IMR-90 (cell line): ENCODE results near the gene NTM. TPM values are rescaled to one million over a fixed set of nuclear protein-coding genes. Genes with fewer than 3 reads are reported as not detected.

Experiments used
- ATAC-seq: fragments of 200-7000 bp; cut with Tn5 transposase; 2 replicates; pipeline ENCODE4 v1.9.1; 2020; ENCODE audit warnings: low read depth, mild to moderate bottlenecking, moderate library complexity
- BruUV-seq: library from RNA; stranded (reverse); fragments of 400-500 nt; replicated peaks from 2 replicates; lab custom pipeline; 2021; lab: Mats Ljungman, UMichigan
- CTCF ChIA-PET: fragments of 300-600 bp; formaldehyde crosslinking; extraction: SDS; loops from one replicate; lab custom pipeline; 2021; ENCODE audit warnings: antibody characterized with exemption; lab: Yijun Ruan, JAX
- POLR2A ChIA-PET: fragments of 300-600 bp; sonication (Branson Sonifier 250); formaldehyde crosslinking; loops from one replicate; lab custom pipeline; 2022; ENCODE audit warnings: antibody characterized with exemption; ENCODE audit not compliant: unreplicated experiment; lab: Charles Lee
- DNase-seq: peaks from one replicate; pipeline ENCODE4 v3.0.0; 2013
- H2AFZ ChIP-seq: replicated peaks from 2 replicates; pipeline ENCODE3; 2013; ENCODE audit warnings: low read length, mild to moderate bottlenecking; ENCODE audit not compliant: poor library complexity
- H2AK5ac ChIP-seq: 2 replicates; pipeline ENCODE4 v1.6.1; 2013; ENCODE audit warnings: low read depth, low read length, inconsistent platforms
- H2AK9ac ChIP-seq: replicated peaks from 2 replicates; pipeline ENCODE3; 2013; ENCODE audit warnings: mild to moderate bottlenecking, low read depth, low read length, moderate library complexity; ENCODE audit not compliant: poor library complexity
- H2BK120ac ChIP-seq: 2 replicates; pipeline ENCODE4 v1.6.1; 2013; ENCODE audit warnings: low read depth, low read length, inconsistent platforms
- H2BK15ac ChIP-seq: 3 replicates; pipeline ENCODE4 v1.6.1; 2013; ENCODE audit warnings: low read depth, low read length, inconsistent platforms
- H2BK20ac ChIP-seq: 2 replicates; pipeline ENCODE4 v1.6.1; 2013; ENCODE audit warnings: low read depth, mild to moderate bottlenecking, inconsistent platforms, low read length, moderate library complexity
- H2BK5ac ChIP-seq: 2 replicates; pipeline ENCODE4 v1.6.1; 2013; ENCODE audit warnings: mild to moderate bottlenecking, low read depth, low read length, inconsistent platforms; ENCODE audit not compliant: poor library complexity, severe bottlenecking
- H3K14ac ChIP-seq: replicated peaks from 2 replicates; pipeline ENCODE4 v1.6.1; 2013; ENCODE audit warnings: low read depth, low read length, inconsistent platforms
- H3K18ac ChIP-seq: 2 replicates; pipeline ENCODE4 v1.6.1; 2013; ENCODE audit warnings: low read depth, low read length, control low read depth
- H3K23ac ChIP-seq: 2 replicates; pipeline ENCODE4 v1.6.1; 2013; ENCODE audit warnings: low read depth, low read length, inconsistent platforms
- H3K27ac ChIP-seq: 2 replicates; pipeline ENCODE4 v1.5.1; 2013; ENCODE audit warnings: mild to moderate bottlenecking, control low read depth, low read length; ENCODE audit not compliant: insufficient read depth
- H3K27me3 ChIP-seq: 2 replicates; pipeline ENCODE4 v1.6.1; 2013; ENCODE audit warnings: low read length; ENCODE audit not compliant: control insufficient read depth, insufficient read depth
- H3K36me3 ChIP-seq: 2 replicates; pipeline ENCODE4 v1.6.1; 2013; ENCODE audit warnings: low read length, mixed read lengths; ENCODE audit not compliant: control insufficient read depth, insufficient read depth
- H3K4ac ChIP-seq: 2 replicates; pipeline ENCODE4 v1.6.1; 2013; ENCODE audit warnings: low read depth, low read length, inconsistent platforms
- H3K4me1 ChIP-seq: 2 replicates; pipeline ENCODE4 v1.6.1; 2013; ENCODE audit warnings: low read length, mixed read lengths; ENCODE audit not compliant: control insufficient read depth, insufficient read depth
- H3K4me2 ChIP-seq: 2 replicates; pipeline ENCODE4 v1.6.1; 2013; ENCODE audit warnings: low read depth, mild to moderate bottlenecking, control low read depth, low read length, moderate library complexity
- H3K4me3 ChIP-seq: 2 replicates; pipeline ENCODE4 v1.5.1; 2013; ENCODE audit warnings: low read depth, mild to moderate bottlenecking, control low read depth, low read length, moderate library complexity; ENCODE audit not compliant: insufficient read depth
- H3K56ac ChIP-seq: 2 replicates; pipeline ENCODE4 v1.6.1; 2013; ENCODE audit warnings: low read length, inconsistent platforms; ENCODE audit not compliant: insufficient read depth; ENCODE audit errors: extremely low read depth
- H3K79me1 ChIP-seq, 2 experiments: 2 replicates each; pipeline ENCODE4 v1.6.1; 2013; ENCODE audit warnings: low read length in 2 of 2, inconsistent platforms in 1 of 2, low read depth in 1 of 2
- H3K9ac ChIP-seq: 2 replicates; pipeline ENCODE4 v1.6.1; 2013; ENCODE audit warnings: low read depth, low read length, control low read depth
- H3K9me1 ChIP-seq: 2 replicates; pipeline ENCODE4 v1.6.1; 2013; ENCODE audit warnings: low read length, inconsistent platforms; ENCODE audit not compliant: insufficient read depth
- H3K9me3 ChIP-seq: 2 replicates; pipeline ENCODE4 v1.6.1; 2013; ENCODE audit warnings: low read length; ENCODE audit not compliant: control insufficient read depth, insufficient read depth
- H4K20me1 ChIP-seq: 2 replicates; pipeline ENCODE4 v1.6.1; 2013; ENCODE audit warnings: low read length, inconsistent platforms; ENCODE audit not compliant: insufficient read depth
- H4K5ac ChIP-seq: 2 replicates; pipeline ENCODE4 v1.6.1; 2013; ENCODE audit warnings: mild to moderate bottlenecking, low read depth, low read length, control low read depth
- H4K8ac ChIP-seq, 2 experiments: 2 replicates each; pipeline ENCODE4 v1.6.1; 2013; ENCODE audit warnings: low read depth in 2 of 2, low read length in 2 of 2, control low read depth in 1 of 2, inconsistent platforms in 1 of 2
- H4K91ac ChIP-seq: 2 replicates; pipeline ENCODE4 v1.6.1; 2013; ENCODE audit warnings: low read depth, low read length, inconsistent platforms; ENCODE audit not compliant: insufficient read depth
- BHLHE40 ChIP-seq: fragments of 150-350 bp; IDR thresholded peaks from 2 replicates; pipeline ENCODE4 v1.6.1; 2016; ENCODE audit warnings: mild to moderate bottlenecking, low read depth, low read length
- CHD1 ChIP-seq: IDR thresholded peaks from 2 replicates; pipeline ENCODE4 v1.6.1; 2012; ENCODE audit warnings: low read depth, low read length, improper control_type of control experiment
- MAFK ChIP-seq: IDR thresholded peaks from 2 replicates; pipeline ENCODE4 v1.6.1; 2012; ENCODE audit warnings: low read depth, low read length, improper control_type of control experiment
- MAZ ChIP-seq: IDR thresholded peaks from 2 replicates; pipeline ENCODE4 v1.6.1; 2012; ENCODE audit warnings: low read depth, mild to moderate bottlenecking, low read length, improper control_type of control experiment, moderate library complexity, borderline replicate concordance
- MXI1 ChIP-seq: IDR thresholded peaks from 2 replicates; pipeline ENCODE4 v1.6.1; 2012; ENCODE audit warnings: low read depth, mild to moderate bottlenecking, low read length, moderate library complexity, borderline replicate concordance
- NFE2L2 ChIP-seq: fragments of 150-350 bp; IDR thresholded peaks from 2 replicates; pipeline ENCODE4 v1.6.1; 2016; ENCODE audit warnings: low read depth, mild to moderate bottlenecking, low read length
- RAD21 ChIP-seq: IDR thresholded peaks from 2 replicates; pipeline ENCODE4 v1.6.1; 2012; ENCODE audit warnings: low read length, improper control_type of control experiment
- RCOR1 ChIP-seq: IDR thresholded peaks from 2 replicates; pipeline ENCODE4 v1.6.1; 2012; ENCODE audit warnings: mild to moderate bottlenecking, low read length, improper control_type of control experiment; ENCODE audit not compliant: insufficient replicate concordance
- RFX5 ChIP-seq: IDR thresholded peaks from 2 replicates; pipeline ENCODE4 v1.8.0; 2012; ENCODE audit warnings: low read depth, mild to moderate bottlenecking, low read length, moderate library complexity
- WGBS, 2 experiments: methylation state at CpG; one replicate each; pipeline versions ENCODE4 v1.1.5 to v1.1.7; 2013; ENCODE audit warnings: missing lambda C conversion rate in 2 of 2; ENCODE audit not compliant: insufficient read length in 1 of 2; ENCODE audit errors: extremely low coverage in 2 of 2; 5-methylcytosine and 5-hydroxymethylcytosine counted together
- dilution Hi-C: fragments of 300-500 bp; cut with HindIII; formaldehyde crosslinking; loops from one replicate; pipeline ENCODE4 v1.14.3; 2018; ENCODE audit warnings: low sequenced_read_pairs; ENCODE audit not compliant: unreplicated experiment
- in situ Hi-C: fragments of 300-500 bp; cut with MboI; formaldehyde crosslinking; loops from 3 replicates; pipeline ENCODE4 v1.14.3; 2019; ENCODE audit warnings: low sequenced_read_pairs, inconsistent platforms, mixed read lengths
- intact Hi-C: fragments of 100-400 bp; cut with micrococcal nuclease; formaldehyde crosslinking; loops from 2 replicates; pipeline ENCODE4 v1.10.0; 2022
- polyA plus RNA-seq, 3 experiments: library from polyadenylated mRNA; depleted of rRNA; stranded (reverse); fragments of >200 nt; gene quantifications; 2 replicates each; pipeline ENCODE4 v1.2.3, GENCODE V29; 2012; ENCODE audit warnings: low replicate concordance in 1 of 3
- total RNA-seq: library from RNA; depleted of rRNA; stranded (reverse); fragments of >200 nt; gene quantifications from 2 replicates; pipeline ENCODE4 v1.2.3, GENCODE V29; 2012
- TF ChIP-seq, protein P1 (sequence below): fragments of 150-350 bp; IDR thresholded peaks from 2 replicates; pipeline ENCODE4 v1.6.1; 2017; ENCODE audit warnings: mild to moderate bottlenecking, antibody characterized with exemption, low read length, low read depth
- TF ChIP-seq, protein P2 (sequence below): conservative IDR thresholded peaks from 2 replicates; pipeline ENCODE4 v1.5.1; 2012; ENCODE audit warnings: mild to moderate bottlenecking, low read depth, low read length, improper control_type of control experiment

Gene NTM
- total and polyA plus RNA-seq, 2 of the 4 experiments (the other 2 are of a cell fraction), result 19.5 to 25.5 TPM

DNA sequence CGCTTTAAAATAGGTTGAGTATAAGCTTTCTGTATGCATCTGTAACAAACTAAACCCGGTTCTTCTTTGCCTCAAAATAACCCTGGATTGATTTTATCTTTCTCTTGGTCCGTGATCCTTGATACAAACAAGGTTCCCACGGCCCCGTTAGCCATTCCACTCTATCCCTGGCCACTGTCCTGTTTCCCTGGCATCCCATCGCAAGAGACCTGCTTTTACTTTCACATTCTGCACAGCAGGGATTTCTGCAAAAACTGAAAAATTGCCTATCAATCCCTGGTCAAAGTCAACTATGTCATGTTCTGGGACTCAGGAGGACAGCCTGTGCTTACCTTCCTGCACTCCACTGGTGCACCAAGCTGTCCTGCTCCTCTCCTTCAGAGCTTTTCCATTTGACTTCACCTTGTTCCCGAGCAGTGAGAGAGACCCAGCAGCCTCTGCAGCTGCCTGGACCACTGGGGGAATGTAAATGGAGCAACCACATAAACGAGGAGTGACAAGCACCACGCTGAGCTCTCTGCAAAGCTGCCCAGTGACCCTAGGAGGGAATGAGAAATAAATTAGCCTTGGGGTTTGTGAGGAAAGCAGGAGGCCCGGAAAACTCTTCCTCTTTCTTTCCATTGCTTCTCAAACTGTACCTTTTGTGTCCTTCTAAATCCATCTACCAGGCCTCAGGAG, 175.9 kb downstream of the NTM start:
- 29% methylated on average over 5 of the region's 10 CpGs; no CpG with 5 or more reads in 1 of the 2 experiments for WGBS, 2 experiments
- dilution Hi-C loops, result no loop called here

More for the DNA sequence above, 175.9 kb downstream of the NTM start:
- Histone ChIP-seq H2BK5ac (no peak overlapping the region), H3K9ac (no peak overlapping the region), H2AK5ac (no peak overlapping the region), H2BK15ac (no peak overlapping the region), H3K4me2 (0 out of 2 replicates have a peak overlapping the region, but pooled peaks have one; percentile 19), H3K4me3 (peak overlapping the region; percentile 41; the same call in 1 of the 2 replicates), H2BK20ac (no peak overlapping the region), H3K14ac (no peak overlapping the region), H3K27ac (no peak overlapping the region), H4K5ac (no peak overlapping the region), H3K4ac (no peak overlapping the region), H3K9me1 (no peaks in the 10 kb centered on the region), H3K23ac (no peak overlapping the region), H3K9me3 (no peaks in the 10 kb centered on the region), H4K8ac (no peak overlapping the region), H3K36me3 (no peaks in the 10 kb centered on the region), H4K91ac (no peak overlapping the region), H4K20me1 (no peaks in the 10 kb centered on the region), H3K56ac (no peak overlapping the region), H3K18ac (no peak overlapping the region), H3K4me1 (no peaks in the 10 kb centered on the region), H2AFZ (no peak overlapping the region), H2AK9ac (no peak overlapping the region), H3K27me3 (peaks cover 2% of the 10 kb centered on the region; the same call in 1 of the 2 replicates), H3K79me1 (no peaks in the 10 kb centered on the region), H2BK120ac (no peak overlapping the region)
- ATAC-seq (no peak), DNase-seq (no peak)
- CTCF ChIA-PET, result interaction anchor here (0.6 kb wide), 1 partner anchor 94 kb away, joined by 5 read pairs; no protein-coding TSS in a partner anchor
- POLR2A ChIA-PET, result no interaction called here
- in situ Hi-C loops (no loop called here), intact Hi-C loops (no loop called here)
- no peak for TF ChIP-seq RAD21
- TF ChIP-seq MAFK, result no peak
- no peak for TF ChIP-seq CHD1
- TF ChIP-seq, protein P1, sequence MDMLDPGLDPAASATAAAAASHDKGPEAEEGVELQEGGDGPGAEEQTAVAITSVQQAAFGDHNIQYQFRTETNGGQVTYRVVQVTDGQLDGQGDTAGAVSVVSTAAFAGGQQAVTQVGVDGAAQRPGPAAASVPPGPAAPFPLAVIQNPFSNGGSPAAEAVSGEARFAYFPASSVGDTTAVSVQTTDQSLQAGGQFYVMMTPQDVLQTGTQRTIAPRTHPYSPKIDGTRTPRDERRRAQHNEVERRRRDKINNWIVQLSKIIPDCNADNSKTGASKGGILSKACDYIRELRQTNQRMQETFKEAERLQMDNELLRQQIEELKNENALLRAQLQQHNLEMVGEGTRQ, result no peak
- no peak for TF ChIP-seq MAZ
- TF ChIP-seq RFX5, result no peak
- no peak for TF ChIP-seq BHLHE40
- TF ChIP-seq RCOR1, result no peak
- TF ChIP-seq NFE2L2, result no peak
- TF ChIP-seq, protein P2, sequence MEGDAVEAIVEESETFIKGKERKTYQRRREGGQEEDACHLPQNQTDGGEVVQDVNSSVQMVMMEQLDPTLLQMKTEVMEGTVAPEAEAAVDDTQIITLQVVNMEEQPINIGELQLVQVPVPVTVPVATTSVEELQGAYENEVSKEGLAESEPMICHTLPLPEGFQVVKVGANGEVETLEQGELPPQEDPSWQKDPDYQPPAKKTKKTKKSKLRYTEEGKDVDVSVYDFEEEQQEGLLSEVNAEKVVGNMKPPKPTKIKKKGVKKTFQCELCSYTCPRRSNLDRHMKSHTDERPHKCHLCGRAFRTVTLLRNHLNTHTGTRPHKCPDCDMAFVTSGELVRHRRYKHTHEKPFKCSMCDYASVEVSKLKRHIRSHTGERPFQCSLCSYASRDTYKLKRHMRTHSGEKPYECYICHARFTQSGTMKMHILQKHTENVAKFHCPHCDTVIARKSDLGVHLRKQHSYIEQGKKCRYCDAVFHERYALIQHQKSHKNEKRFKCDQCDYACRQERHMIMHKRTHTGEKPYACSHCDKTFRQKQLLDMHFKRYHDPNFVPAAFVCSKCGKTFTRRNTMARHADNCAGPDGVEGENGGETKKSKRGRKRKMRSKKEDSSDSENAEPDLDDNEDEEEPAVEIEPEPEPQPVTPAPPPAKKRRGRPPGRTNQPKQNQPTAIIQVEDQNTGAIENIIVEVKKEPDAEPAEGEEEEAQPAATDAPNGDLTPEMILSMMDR, result no peak
- TF ChIP-seq MXI1, result no peak
- BruUV-seq, result no TSS peak
